Measurements from ENCODE around the gene SLC9A1. TPM values are rescaled to one million over a fixed set of nuclear protein-coding genes. Genes with fewer than 3 reads are reported as not detected.
A peak's percentile ranks its signal among the peaks of the same experiment; 100 is the strongest.

The SLC9A1 gene
- total and polyA plus RNA-seq, 4 donors: 5.9 to 24.5 (median 15.4) TPM

DNA sequence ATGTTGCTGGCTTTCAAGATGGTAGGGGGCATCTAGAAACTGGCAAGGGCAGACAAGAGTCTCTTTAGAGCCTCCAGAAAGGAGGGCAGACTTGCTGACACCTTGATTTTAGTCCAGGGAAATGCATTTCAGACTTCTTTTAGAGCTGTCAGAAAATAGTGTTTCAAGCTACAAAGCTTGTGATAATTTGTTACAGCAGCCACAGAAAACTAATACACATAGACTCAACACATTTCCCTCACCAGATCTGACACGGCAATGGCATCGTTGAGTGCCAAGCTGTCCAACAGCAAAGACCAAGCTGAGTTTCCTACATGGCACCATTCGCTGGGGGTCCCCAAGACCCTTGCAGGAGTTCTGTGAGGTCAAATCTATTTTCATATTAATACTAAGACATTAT lies 62.0 kb downstream of the SLC9A1 start:
- H3K4me3 ChIP-seq (ENCODE audit: low read depth, low read length): no peak overlapping the region
- WGBS (ENCODE audit: insufficient coverage): no CpG with 5 or more reads among the region's 3 CpGs
- peaks cover 2% of the 10 kb centered on the region for H3K4me1 ChIP-seq (ENCODE audit: control insufficient read depth, insufficient read depth, low read length)
- no peak overlapping the region for H3K27ac ChIP-seq (ENCODE audit: low read depth, low read length)
- no peak for DNase-seq (ENCODE audit: low read depth in 4 of 6, low spot score in 6 of 6)
- no peaks in the 10 kb centered on the region for H3K36me3 ChIP-seq (ENCODE audit: control insufficient read depth, insufficient read depth, low read length)
- peaks cover 3% of the 10 kb centered on the region for H3K27me3 ChIP-seq (ENCODE audit: control insufficient read depth, insufficient read depth, low read length)
- H3K9me3 ChIP-seq (ENCODE audit: control insufficient read depth, insufficient read depth, low read length): no peaks in the 10 kb centered on the region

- H3K4me3 ChIP-seq (ENCODE audit: low read depth, low read length): no peak overlapping the region
- no peaks in the 10 kb centered on the region for H3K9me3 ChIP-seq (ENCODE audit: control insufficient read depth, insufficient read depth, low read length)
- H3K36me3 ChIP-seq (ENCODE audit: control insufficient read depth, insufficient read depth, low read length): no peaks in the 10 kb centered on the region
- no peak overlapping the region for H3K27ac ChIP-seq (ENCODE audit: low read depth, low read length)
- no peak for DNase-seq (ENCODE audit: low read depth in 4 of 6, low spot score in 6 of 6)
- 94% methylated on average over 2 of the region's 5 CpGs for WGBS (ENCODE audit: insufficient coverage)
- peaks cover 3% of the 10 kb centered on the region for H3K27me3 ChIP-seq (ENCODE audit: control insufficient read depth, insufficient read depth, low read length)
- peaks cover 11% of the 10 kb centered on the region for H3K4me1 ChIP-seq (ENCODE audit: control insufficient read depth, insufficient read depth, low read length)
These were observed 64.0 kb downstream of the SLC9A1 start for GRCh38 chr1:27090911-27091310.

- WGBS (ENCODE audit: insufficient coverage): 59% methylated on average over 7 of the region's 10 CpGs
- H3K9me3 ChIP-seq (ENCODE audit: control insufficient read depth, insufficient read depth, low read length): no peaks in the 10 kb centered on the region
- H3K4me3 ChIP-seq (ENCODE audit: low read depth, low read length): no peak overlapping the region
- no peaks in the 10 kb centered on the region for H3K36me3 ChIP-seq (ENCODE audit: control insufficient read depth, insufficient read depth, low read length)
- DNase-seq (ENCODE audit: low read depth in 4 of 6, low spot score in 6 of 6): peak in 5 of 6 donors; percentile 33 to 88 (median 38)
- peaks cover 11% of the 10 kb centered on the region for H3K4me1 ChIP-seq (ENCODE audit: control insufficient read depth, insufficient read depth, low read length)
- H3K27ac ChIP-seq (ENCODE audit: low read depth, low read length): peak overlapping the region; percentile 11
- peaks cover 2% of the 10 kb centered on the region for H3K27me3 ChIP-seq (ENCODE audit: control insufficient read depth, insufficient read depth, low read length)
These were observed 67.3 kb downstream of the SLC9A1 start for GRCh38 chr1:27087371-27088220.

DNA sequence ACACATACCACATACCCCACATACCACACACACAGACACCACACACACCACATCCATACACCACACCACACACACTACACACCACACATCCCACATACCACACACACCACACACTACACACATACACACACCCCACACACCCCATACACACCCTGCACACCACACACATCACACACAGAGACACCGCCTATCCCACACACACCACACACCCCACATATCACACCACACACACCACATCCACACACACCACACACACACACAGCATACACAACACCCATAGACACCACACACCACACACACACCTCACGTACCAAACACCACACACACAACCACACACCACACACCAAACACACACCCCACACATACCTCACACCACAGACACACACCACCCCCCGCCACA lies 68.3 kb downstream of the SLC9A1 start:
- DNase-seq (ENCODE audit: low read depth in 4 of 6, low spot score in 6 of 6): no peak
- H3K4me1 ChIP-seq (ENCODE audit: control insufficient read depth, insufficient read depth, low read length): peaks cover 11% of the 10 kb centered on the region
- no peaks in the 10 kb centered on the region for H3K9me3 ChIP-seq (ENCODE audit: control insufficient read depth, insufficient read depth, low read length)
- H3K27me3 ChIP-seq (ENCODE audit: control insufficient read depth, insufficient read depth, low read length): peaks cover 2% of the 10 kb centered on the region
- no peaks in the 10 kb centered on the region for H3K36me3 ChIP-seq (ENCODE audit: control insufficient read depth, insufficient read depth, low read length)
- H3K27ac ChIP-seq (ENCODE audit: low read depth, low read length): no peak overlapping the region
- H3K4me3 ChIP-seq (ENCODE audit: low read depth, low read length): no peak overlapping the region
- WGBS (ENCODE audit: insufficient coverage): 93% methylated on average over 2 of the region's 3 CpGs

- H3K27ac ChIP-seq (ENCODE audit: low read depth, low read length): no peak overlapping the region
- no peaks in the 10 kb centered on the region for H3K9me3 ChIP-seq (ENCODE audit: control insufficient read depth, insufficient read depth, low read length)
- WGBS (ENCODE audit: insufficient coverage): 85% methylated on average over 2 of the region's 3 CpGs
- H3K4me1 ChIP-seq (ENCODE audit: control insufficient read depth, insufficient read depth, low read length): peaks cover 11% of the 10 kb centered on the region
- no peak for DNase-seq (ENCODE audit: low read depth in 4 of 6, low spot score in 6 of 6)
- H3K36me3 ChIP-seq (ENCODE audit: control insufficient read depth, insufficient read depth, low read length): no peaks in the 10 kb centered on the region
- H3K27me3 ChIP-seq (ENCODE audit: control insufficient read depth, insufficient read depth, low read length): peaks cover 2% of the 10 kb centered on the region
- no peak overlapping the region for H3K4me3 ChIP-seq (ENCODE audit: low read depth, low read length)
These were observed 68.9 kb downstream of the SLC9A1 start for GRCh38 chr1:27086026-27086425.

GRCh38 chr1:27084107-27084506 lies 70.8 kb downstream of the SLC9A1 start:
- no peaks in the 10 kb centered on the region for H3K9me3 ChIP-seq (ENCODE audit: control insufficient read depth, insufficient read depth, low read length)
- H3K4me1 ChIP-seq (ENCODE audit: control insufficient read depth, insufficient read depth, low read length): peaks cover 11% of the 10 kb centered on the region
- H3K4me3 ChIP-seq (ENCODE audit: low read depth, low read length): no peak overlapping the region
- DNase-seq (ENCODE audit: low read depth in 4 of 6, low spot score in 6 of 6): no peak
- WGBS (ENCODE audit: insufficient coverage): 100% methylated on average over 1 of the region's 4 CpGs
- H3K27ac ChIP-seq (ENCODE audit: low read depth, low read length): no peak overlapping the region
- no peaks in the 10 kb centered on the region for H3K36me3 ChIP-seq (ENCODE audit: control insufficient read depth, insufficient read depth, low read length)
- peaks cover 2% of the 10 kb centered on the region for H3K27me3 ChIP-seq (ENCODE audit: control insufficient read depth, insufficient read depth, low read length)

DNA sequence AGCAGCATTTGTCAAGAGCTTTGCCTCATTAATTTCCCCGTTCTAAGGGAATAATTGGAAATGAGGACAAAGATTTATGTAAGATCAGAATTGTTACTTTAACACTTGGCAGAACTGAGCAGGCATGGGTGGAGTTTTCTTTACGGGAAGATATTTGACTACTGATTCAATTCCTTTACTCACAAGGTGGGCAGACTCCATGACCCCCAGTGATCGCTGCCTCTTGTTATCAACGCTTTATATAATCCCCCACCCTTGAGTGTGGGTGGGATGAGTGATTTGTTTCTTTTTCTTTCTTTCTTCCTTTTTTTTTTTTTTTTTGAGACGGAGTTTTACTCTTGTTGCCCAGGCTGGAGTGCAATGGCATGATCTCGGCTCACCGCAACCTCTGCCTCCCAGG lies 77.0 kb downstream of the SLC9A1 start:
- Histone ChIP-seq H3K9me3 (ENCODE audit: control insufficient read depth, insufficient read depth, low read length) (no peaks in the 10 kb centered on the region), H3K27me3 (ENCODE audit: control insufficient read depth, insufficient read depth, low read length) (peaks cover 2% of the 10 kb centered on the region), H3K4me1 (ENCODE audit: control insufficient read depth, insufficient read depth, low read length) (no peaks in the 10 kb centered on the region), H3K36me3 (ENCODE audit: control insufficient read depth, insufficient read depth, low read length) (no peaks in the 10 kb centered on the region), H3K27ac (ENCODE audit: low read depth, low read length) (no peak overlapping the region), H3K4me3 (ENCODE audit: low read depth, low read length) (no peak overlapping the region)
- DNase-seq (ENCODE audit: low read depth in 4 of 6, low spot score in 6 of 6): no peak
- no CpG with 5 or more reads among the region's 7 CpGs for WGBS (ENCODE audit: insufficient coverage)

DNA sequence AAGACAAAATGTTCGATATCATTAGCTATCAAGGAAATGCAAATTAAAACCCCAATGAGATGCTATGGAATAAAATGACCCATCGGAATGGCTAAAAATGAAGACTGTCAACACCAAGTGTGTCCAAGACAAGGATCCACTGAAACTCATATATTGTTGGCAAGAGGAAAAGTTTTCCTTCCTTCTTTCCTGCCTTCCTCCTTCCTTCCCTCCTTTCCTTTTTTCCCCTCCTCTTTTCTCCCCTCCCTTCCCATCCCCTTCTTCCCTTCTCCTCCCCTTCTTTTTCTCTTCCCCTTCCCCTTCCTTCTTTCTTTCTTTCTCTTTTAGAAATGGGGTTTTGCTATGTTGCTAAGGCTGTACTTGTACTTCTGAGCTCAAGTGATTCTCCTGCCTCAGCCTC lies 78.1 kb downstream of the SLC9A1 start:
- no CpG with 5 or more reads among the region's 2 CpGs for WGBS (ENCODE audit: insufficient coverage)
- H3K27ac ChIP-seq (ENCODE audit: low read depth, low read length): no peak overlapping the region
- DNase-seq (ENCODE audit: low read depth in 4 of 6, low spot score in 6 of 6): no peak
- no peaks in the 10 kb centered on the region for H3K36me3 ChIP-seq (ENCODE audit: control insufficient read depth, insufficient read depth, low read length)
- H3K9me3 ChIP-seq (ENCODE audit: control insufficient read depth, insufficient read depth, low read length): no peaks in the 10 kb centered on the region
- H3K27me3 ChIP-seq (ENCODE audit: control insufficient read depth, insufficient read depth, low read length): peaks cover 2% of the 10 kb centered on the region
- no peak overlapping the region for H3K4me3 ChIP-seq (ENCODE audit: low read depth, low read length)
- H3K4me1 ChIP-seq (ENCODE audit: control insufficient read depth, insufficient read depth, low read length): peaks cover 2% of the 10 kb centered on the region

DNA sequence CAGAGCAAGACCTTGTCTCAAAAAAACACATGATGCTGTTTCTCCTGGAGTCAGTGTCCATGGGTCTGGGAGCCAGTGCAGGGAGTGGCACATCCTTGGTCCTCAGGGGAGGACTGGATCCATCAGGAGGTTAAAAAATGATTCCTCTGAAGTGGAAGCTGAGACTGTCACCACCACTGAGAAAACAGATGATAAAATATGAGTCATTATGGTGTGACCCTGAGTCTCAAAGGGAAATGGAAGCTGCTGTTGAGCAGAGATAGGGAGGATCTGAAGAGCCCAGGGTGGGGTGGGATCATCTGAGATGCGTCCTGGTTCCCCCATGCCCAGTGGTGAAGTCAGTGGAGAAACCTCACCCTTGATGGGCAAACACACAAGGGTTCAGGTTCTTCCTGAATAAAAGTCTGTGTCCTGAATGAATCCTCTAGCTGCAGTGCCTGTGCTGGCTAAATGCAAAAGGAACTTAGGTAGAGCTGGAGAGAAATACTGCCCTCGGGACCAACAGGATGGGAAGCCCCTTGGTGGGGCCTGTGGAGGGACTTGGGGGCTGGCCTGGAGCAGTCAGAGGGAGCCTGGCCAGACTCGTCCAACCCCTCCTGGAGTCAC lies 80.6 kb downstream of the SLC9A1 start:
- H3K4me3 ChIP-seq (ENCODE audit: low read depth, low read length): no peak overlapping the region
- peaks cover 2% of the 10 kb centered on the region for H3K27me3 ChIP-seq (ENCODE audit: control insufficient read depth, insufficient read depth, low read length)
- no peaks in the 10 kb centered on the region for H3K9me3 ChIP-seq (ENCODE audit: control insufficient read depth, insufficient read depth, low read length)
- no peak for DNase-seq (ENCODE audit: low read depth in 4 of 6, low spot score in 6 of 6)
- no peaks in the 10 kb centered on the region for H3K36me3 ChIP-seq (ENCODE audit: control insufficient read depth, insufficient read depth, low read length)
- peaks cover 18% of the 10 kb centered on the region for H3K4me1 ChIP-seq (ENCODE audit: control insufficient read depth, insufficient read depth, low read length)
- 74% methylated on average over 3 of the region's 3 CpGs for WGBS (ENCODE audit: insufficient coverage)
- H3K27ac ChIP-seq (ENCODE audit: low read depth, low read length): no peak overlapping the region

DNA sequence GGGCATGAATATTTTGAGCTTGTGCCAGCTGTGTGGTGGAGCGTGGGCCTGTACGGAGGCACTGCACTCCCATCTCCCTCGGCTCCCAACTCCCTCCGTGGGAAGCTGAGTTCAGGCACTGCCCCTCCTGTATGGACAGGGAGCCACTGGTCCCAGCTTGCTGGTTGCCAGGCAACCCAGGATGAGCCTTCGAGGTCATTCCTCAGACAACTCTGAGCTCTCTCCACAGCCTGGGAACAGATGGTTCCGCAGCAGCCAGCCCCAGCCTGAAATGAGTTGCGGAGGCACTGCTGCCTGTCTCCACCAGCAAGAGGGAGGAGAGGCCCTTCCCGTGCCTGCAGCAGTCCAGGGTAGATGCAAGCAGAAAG lies 83.9 kb downstream of the SLC9A1 start:
- peak in 3 of 6 donors; percentile 44 to 92 (median 86) for DNase-seq (ENCODE audit: low read depth in 4 of 6, low spot score in 6 of 6)
- no peak overlapping the region for H3K4me3 ChIP-seq (ENCODE audit: low read depth, low read length)
- H3K9me3 ChIP-seq (ENCODE audit: control insufficient read depth, insufficient read depth, low read length): no peaks in the 10 kb centered on the region
- H3K27me3 ChIP-seq (ENCODE audit: control insufficient read depth, insufficient read depth, low read length): peaks cover 2% of the 10 kb centered on the region
- peaks cover 18% of the 10 kb centered on the region for H3K4me1 ChIP-seq (ENCODE audit: control insufficient read depth, insufficient read depth, low read length)
- WGBS (ENCODE audit: insufficient coverage): 5% methylated on average over 8 of the region's 8 CpGs
- peak overlapping the region; percentile 19 for H3K27ac ChIP-seq (ENCODE audit: low read depth, low read length)
- H3K36me3 ChIP-seq (ENCODE audit: control insufficient read depth, insufficient read depth, low read length): no peaks in the 10 kb centered on the region

Data from spinal cord (tissue), 10 donors.